Hepatocyte (in vitro differentiated cells): ENCODE results near the gene RPP30.

Experiments used
- EZH2 ChIP-seq: fragments of 200-600 bp; sonication (generic); IDR thresholded peaks from 2 replicates; pipeline ENCODE4 v1.6.1; 2016; ENCODE audit warnings: antibody characterized with exemption, mild to moderate bottlenecking, borderline replicate concordance
- TF ChIP-seq, protein P1 (sequence below): fragments of 200-600 bp; sonication (generic); IDR thresholded peaks from 2 replicates; pipeline ENCODE4 v1.5.1; 2016; ENCODE audit warnings: antibody characterized with exemption, mild to moderate bottlenecking; ENCODE audit not compliant: poor library complexity

DNA sequence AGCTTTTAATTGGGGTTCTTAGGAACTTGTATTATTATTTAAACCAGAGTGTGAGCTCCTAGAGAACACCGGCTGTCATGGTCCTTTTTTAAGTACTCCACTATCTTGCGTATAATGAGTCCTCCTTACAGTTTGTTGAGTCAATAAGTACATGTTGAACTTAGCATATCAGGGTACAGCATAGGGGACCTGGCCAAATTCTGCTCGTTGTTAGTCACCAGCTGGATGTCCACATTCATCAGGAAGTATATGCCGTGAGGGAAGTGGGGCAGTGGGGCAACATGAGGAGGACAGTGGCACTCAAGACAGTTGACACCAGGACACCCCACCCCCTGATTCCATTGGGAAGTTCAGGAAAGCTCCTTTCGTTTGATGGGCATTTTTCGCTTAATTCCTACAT is 16.6 kb downstream of the RPP30 start:
- TF ChIP-seq, protein P1, sequence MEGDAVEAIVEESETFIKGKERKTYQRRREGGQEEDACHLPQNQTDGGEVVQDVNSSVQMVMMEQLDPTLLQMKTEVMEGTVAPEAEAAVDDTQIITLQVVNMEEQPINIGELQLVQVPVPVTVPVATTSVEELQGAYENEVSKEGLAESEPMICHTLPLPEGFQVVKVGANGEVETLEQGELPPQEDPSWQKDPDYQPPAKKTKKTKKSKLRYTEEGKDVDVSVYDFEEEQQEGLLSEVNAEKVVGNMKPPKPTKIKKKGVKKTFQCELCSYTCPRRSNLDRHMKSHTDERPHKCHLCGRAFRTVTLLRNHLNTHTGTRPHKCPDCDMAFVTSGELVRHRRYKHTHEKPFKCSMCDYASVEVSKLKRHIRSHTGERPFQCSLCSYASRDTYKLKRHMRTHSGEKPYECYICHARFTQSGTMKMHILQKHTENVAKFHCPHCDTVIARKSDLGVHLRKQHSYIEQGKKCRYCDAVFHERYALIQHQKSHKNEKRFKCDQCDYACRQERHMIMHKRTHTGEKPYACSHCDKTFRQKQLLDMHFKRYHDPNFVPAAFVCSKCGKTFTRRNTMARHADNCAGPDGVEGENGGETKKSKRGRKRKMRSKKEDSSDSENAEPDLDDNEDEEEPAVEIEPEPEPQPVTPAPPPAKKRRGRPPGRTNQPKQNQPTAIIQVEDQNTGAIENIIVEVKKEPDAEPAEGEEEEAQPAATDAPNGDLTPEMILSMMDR, result no peak
- TF ChIP-seq EZH2, result no peak
